ENCODE results near the gene LEPROT.

LEPROT gene

GRCh38 chr1:65477414-65478378 is 57.2 kb downstream of the LEPROT start:
- DNase-seq (ENCODE audit: low spot score): no peak

GRCh38 chr1:65478379-65479026 is 58.0 kb downstream of the LEPROT start:
- DNase-seq (ENCODE audit: low spot score): no peak

- no peak for DNase-seq (ENCODE audit: low spot score)
Measured at GRCh38 chr1:65479554-65480204, 59.2 kb downstream of the LEPROT start.

GRCh38 chr1:65480684-65481405 is 60.4 kb downstream of the LEPROT start:
- no peak for DNase-seq (ENCODE audit: low spot score)

GRCh38 chr1:65483993-65484754 is 63.7 kb downstream of the LEPROT start:
- no peak for DNase-seq (ENCODE audit: low spot score)

Measured in RKO (cell line).